Endothelial cell of umbilical vein (primary cell): ENCODE results near the gene ATP8B3.

Experiments used
- FOS ChIP-seq: IDR thresholded peaks from 2 replicates; pipeline ENCODE4 v1.6.1; 2011; ENCODE audit warnings: mild to moderate bottlenecking, low read length, moderate library complexity, borderline replicate concordance; ENCODE audit not compliant: insufficient read depth
- MYC ChIP-seq: IDR thresholded peaks from one replicate; pipeline ENCODE4 v1.6.1; 2011; ENCODE audit warnings: mild to moderate bottlenecking, low read depth, low read length
- POLR2A ChIP-seq: IDR thresholded peaks from 2 replicates; pipeline ENCODE4 v1.6.1; 2012; ENCODE audit warnings: low read depth, mild to moderate bottlenecking, control low read depth, low read length
- TF ChIP-seq, protein P1 (sequence below), 2 donors: IDR thresholded peaks; 1 replicate in 1 of 2; 2 replicates in 1 of 2; pipeline ENCODE4 v1.5.1; 2011; ENCODE audit warnings: low read length in 2 of 2, mild to moderate bottlenecking in 2 of 2, moderate library complexity in 2 of 2, control low read depth in 1 of 2, inconsistent platforms in 1 of 2, low read depth in 1 of 2; ENCODE audit not compliant: insufficient read depth in 1 of 2; ENCODE audit errors: extremely low read depth in 1 of 2
- TF ChIP-seq, protein P2 (sequence below): IDR thresholded peaks from 2 replicates; pipeline ENCODE4 v1.6.1; 2011; ENCODE audit not compliant: insufficient read depth, insufficient read length

- TF ChIP-seq, protein P1, sequence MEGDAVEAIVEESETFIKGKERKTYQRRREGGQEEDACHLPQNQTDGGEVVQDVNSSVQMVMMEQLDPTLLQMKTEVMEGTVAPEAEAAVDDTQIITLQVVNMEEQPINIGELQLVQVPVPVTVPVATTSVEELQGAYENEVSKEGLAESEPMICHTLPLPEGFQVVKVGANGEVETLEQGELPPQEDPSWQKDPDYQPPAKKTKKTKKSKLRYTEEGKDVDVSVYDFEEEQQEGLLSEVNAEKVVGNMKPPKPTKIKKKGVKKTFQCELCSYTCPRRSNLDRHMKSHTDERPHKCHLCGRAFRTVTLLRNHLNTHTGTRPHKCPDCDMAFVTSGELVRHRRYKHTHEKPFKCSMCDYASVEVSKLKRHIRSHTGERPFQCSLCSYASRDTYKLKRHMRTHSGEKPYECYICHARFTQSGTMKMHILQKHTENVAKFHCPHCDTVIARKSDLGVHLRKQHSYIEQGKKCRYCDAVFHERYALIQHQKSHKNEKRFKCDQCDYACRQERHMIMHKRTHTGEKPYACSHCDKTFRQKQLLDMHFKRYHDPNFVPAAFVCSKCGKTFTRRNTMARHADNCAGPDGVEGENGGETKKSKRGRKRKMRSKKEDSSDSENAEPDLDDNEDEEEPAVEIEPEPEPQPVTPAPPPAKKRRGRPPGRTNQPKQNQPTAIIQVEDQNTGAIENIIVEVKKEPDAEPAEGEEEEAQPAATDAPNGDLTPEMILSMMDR (IDR thresholded peaks at IDR 0.05; ENCODE audit: extremely low read depth in 1 of 2, insufficient read depth in 1 of 2, low read depth in 1 of 2, low read length in 2 of 2), result no peak
- TF ChIP-seq POLR2A, result no peak
- no peak for TF ChIP-seq MYC
- no peak for TF ChIP-seq FOS
- TF ChIP-seq, protein P2, sequence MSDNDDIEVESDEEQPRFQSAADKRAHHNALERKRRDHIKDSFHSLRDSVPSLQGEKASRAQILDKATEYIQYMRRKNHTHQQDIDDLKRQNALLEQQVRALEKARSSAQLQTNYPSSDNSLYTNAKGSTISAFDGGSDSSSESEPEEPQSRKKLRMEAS, result no peak
These were observed 31.0 kb upstream of the ATP8B3 start for GRCh38 chr19:1843116-1843515.
